OCI-LY7 (cell line): Measurements from ENCODE around the gene ARHGAP4.

Experiments
- CTCF ChIP-seq: fragments of 200-600 bp; sonication (generic); conservative IDR thresholded peaks from 2 replicates; pipeline ENCODE4 v1.5.1; 2014; ENCODE audit warnings: mild to moderate bottlenecking, antibody characterized with exemption, low read length, moderate library complexity, mixed read lengths
- EZH2phosphoT487 ChIP-seq: fragments of 200-600 bp; sonication (generic); IDR thresholded peaks from 2 replicates; pipeline ENCODE4 v1.6.1; 2018; ENCODE audit warnings: low read depth, borderline replicate concordance, mild to moderate bottlenecking, mixed run types, antibody characterized with exemption, low read length, moderate library complexity, mixed read lengths

GRCh38 chrX:153885208-153885787, 40.8 kb downstream of the ARHGAP4 start:
- no peak for TF ChIP-seq CTCF
- TF ChIP-seq EZH2phosphoT487 = no peak
